Measurements from ENCODE around the gene KLHDC7B.

- no peak for TF ChIP-seq CTCF (conservative IDR thresholded peaks at IDR 0.05; ENCODE audit: low read length)
- TF ChIP-seq EZH2phosphoT487 (IDR thresholded peaks at IDR 0.05; ENCODE audit: borderline replicate concordance, low read depth, low read length) = no peak
These were observed 41.7 kb downstream of the KLHDC7B start for GRCh38 chr22:50587407-50587806.
